H1 (cell line): ENCODE data around the gene DYRK1B. TPM values are rescaled to one million over a fixed set of nuclear protein-coding genes. Genes with fewer than 3 reads are reported as not detected.

Source experiments
- CTCF ChIA-PET: fragments of 300-600 bp; sonication (Branson Sonifier 250); formaldehyde crosslinking; loops from one replicate; lab custom pipeline; 2021; ENCODE audit not compliant: partially characterized antibody; lab: Charles Lee
- POLR2A ChIA-PET: fragments of 300-600 bp; sonication (Branson Sonifier 250); formaldehyde crosslinking; loops from one replicate; lab custom pipeline; 2021; ENCODE audit warnings: inconsistent platforms; ENCODE audit not compliant: partially characterized antibody; lab: Charles Lee
- DNase-seq, 2 experiments: peaks; one replicate each; pipeline versions ENCODE4 v3.0.0 to v3.0.0-alpha.2; 2010 to 2022; ENCODE audit warnings: low spot score in 2 of 2, low read depth in 1 of 2, mixed read lengths in 1 of 2
- FAIRE-seq: peaks from 2 replicates; lab custom pipeline; 2011; peaks lifted over from hg19 to GRCh38; lab: Jason Lieb, UNC
- H2AFZ ChIP-seq: 2 replicates; pipeline ENCODE4 v1.8.1; 2012; ENCODE audit warnings: low read length, inconsistent platforms
- H2AK5ac ChIP-seq: 2 replicates; pipeline ENCODE4 v1.6.1; 2013; ENCODE audit warnings: low read depth, low read length
- H2BK120ac ChIP-seq: replicated peaks from 2 replicates; pipeline ENCODE3; 2013; ENCODE audit warnings: low read depth, low read length, inconsistent platforms
- H2BK12ac ChIP-seq: 2 replicates; pipeline ENCODE4 v1.6.1; 2013; ENCODE audit warnings: low read depth, low read length
- H2BK15ac ChIP-seq: 2 replicates; pipeline ENCODE4 v1.6.1; 2013; ENCODE audit warnings: low read length
- H2BK20ac ChIP-seq: 2 replicates; pipeline ENCODE4 v1.6.1; 2013; ENCODE audit warnings: low read length
- H2BK5ac ChIP-seq: 2 replicates; pipeline ENCODE4 v1.6.1; 2013; ENCODE audit warnings: low read depth, low read length
- H3K14ac ChIP-seq: 2 replicates; pipeline ENCODE4 v1.6.1; 2013; ENCODE audit warnings: inconsistent platforms; ENCODE audit not compliant: insufficient read length
- H3K18ac ChIP-seq: 2 replicates; pipeline ENCODE4 v1.6.1; 2013; ENCODE audit warnings: low read length; ENCODE audit errors: extremely low read depth
- H3K23ac ChIP-seq: 2 replicates; pipeline ENCODE4 v1.6.1; 2013; ENCODE audit warnings: inconsistent platforms; ENCODE audit not compliant: insufficient read length
- H3K23me2 ChIP-seq: 2 replicates; pipeline ENCODE4 v1.6.1; 2013; ENCODE audit warnings: low read depth, low read length
- H3K27ac ChIP-seq: 2 replicates; pipeline ENCODE4 v1.6.1; 2011; ENCODE audit warnings: low read depth, low read length, inconsistent platforms
- H3K27me3 ChIP-seq, 4 experiments: replicated peaks in 1 of 4; 1 replicate in 1 of 4; 2 replicates in 3 of 4; pipeline versions ENCODE4 v1.6.1 to v1.8.1; 2011 to 2013; ENCODE audit warnings: low read length in 3 of 4, mild to moderate bottlenecking in 3 of 4, inconsistent platforms in 2 of 4, mixed read lengths in 2 of 4, moderate library complexity in 1 of 4; ENCODE audit not compliant: control insufficient read depth in 3 of 4, insufficient read depth in 3 of 4; ENCODE audit errors: extremely low read depth in 1 of 4
- H3K36me3 ChIP-seq, 4 experiments: 2 replicates each; pipeline versions ENCODE4 v1.6.1 to v1.8.1; 2011 to 2013; ENCODE audit warnings: mild to moderate bottlenecking in 4 of 4, low read length in 3 of 4, moderate library complexity in 2 of 4, control low read depth in 1 of 4, inconsistent platforms in 1 of 4; ENCODE audit not compliant: insufficient read depth in 4 of 4, control insufficient read depth in 2 of 4
- H3K4ac ChIP-seq: replicated peaks from 2 replicates; pipeline ENCODE3; 2013; ENCODE audit warnings: low read length, low read depth, mixed read lengths, inconsistent platforms; ENCODE audit not compliant: insufficient read length
- H3K4me1 ChIP-seq, 4 experiments: replicated peaks in 1 of 4; 1 replicate in 1 of 4; 2 replicates in 3 of 4; pipeline versions ENCODE4 v1.6.1 to v1.8.1; 2011 to 2013; ENCODE audit warnings: low read length in 3 of 4, inconsistent platforms in 2 of 4, mixed read lengths in 1 of 4; ENCODE audit not compliant: insufficient read depth in 4 of 4, control insufficient read depth in 3 of 4
- H3K4me2 ChIP-seq, 2 experiments: 2 replicates each; pipeline versions ENCODE4 v1.6.1 to v1.8.1; 2011 to 2013; ENCODE audit warnings: low read depth in 2 of 2, low read length in 2 of 2, control low read depth in 1 of 2, inconsistent platforms in 1 of 2, mild to moderate bottlenecking in 1 of 2; ENCODE audit not compliant: insufficient read depth in 1 of 2
- H3K4me3 ChIP-seq, 4 experiments: fragments of 200-600, 300-600 bp in 1 of 4; sonication (generic), shearing (Covaris generic), sonication (Bioruptor Twin) in 1 of 4; 2 replicates each; pipeline versions ENCODE4 v1.5.1 to v1.8.1; 2011 to 2016; ENCODE audit warnings: low read length in 4 of 4, low read depth in 3 of 4, control low read depth in 2 of 4, inconsistent platforms in 2 of 4, mild to moderate bottlenecking in 2 of 4, mixed read lengths in 1 of 4, moderate library complexity in 1 of 4; ENCODE audit not compliant: insufficient read depth in 2 of 4; ENCODE audit errors: extremely low read depth in 1 of 4
- H3K56ac ChIP-seq: replicated peaks from 2 replicates; pipeline ENCODE3; 2013; ENCODE audit warnings: low read depth, mild to moderate bottlenecking, mixed read lengths, low read length, inconsistent platforms; ENCODE audit not compliant: insufficient read length
- H3K79me1 ChIP-seq: 2 replicates; pipeline ENCODE4 v1.6.1; 2013; ENCODE audit warnings: low read depth, low read length, control low read depth
- H3K79me2 ChIP-seq, 2 experiments: 2 replicates each; pipeline versions ENCODE4 v1.6.1 to v1.8.1; 2012 to 2013; ENCODE audit warnings: low read length in 2 of 2, mild to moderate bottlenecking in 2 of 2, inconsistent platforms in 1 of 2; ENCODE audit not compliant: insufficient read depth in 2 of 2, control insufficient read depth in 1 of 2
- H3K9ac ChIP-seq, 4 experiments: replicated peaks in 1 of 4; 1 replicate in 1 of 4; 2 replicates in 3 of 4; pipeline versions ENCODE4 v1.6.1 to v1.8.1; 2011 to 2013; ENCODE audit warnings: low read depth in 3 of 4, low read length in 3 of 4, control low read depth in 2 of 4, mild to moderate bottlenecking in 2 of 4, moderate library complexity in 2 of 4, inconsistent platforms in 1 of 4; ENCODE audit errors: extremely low read depth in 1 of 4
- H3K9me3 ChIP-seq, 2 experiments: 2 replicates each; pipeline versions ENCODE4 v1.6.1 to v1.8.1; 2012 to 2013; ENCODE audit warnings: mild to moderate bottlenecking in 2 of 2, moderate library complexity in 2 of 2, control low read depth in 1 of 2, inconsistent platforms in 1 of 2, low read depth in 1 of 2, low read length in 1 of 2, mixed read lengths in 1 of 2; ENCODE audit not compliant: insufficient read depth in 2 of 2
- H4K20me1 ChIP-seq, 2 experiments: replicated peaks in 1 of 2; 2 replicates each; pipeline versions ENCODE3 to v1.8.1; 2011 to 2013; ENCODE audit warnings: inconsistent platforms in 2 of 2, low read length in 2 of 2, mild to moderate bottlenecking in 1 of 2; ENCODE audit not compliant: insufficient read depth in 2 of 2, control insufficient read depth in 1 of 2
- H4K5ac ChIP-seq: 2 replicates; pipeline ENCODE4 v1.6.1; 2013; ENCODE audit warnings: low read length, low read depth, mixed read lengths, inconsistent platforms; ENCODE audit not compliant: insufficient read length
- H4K8ac ChIP-seq: 2 replicates; pipeline ENCODE4 v1.8.0; 2013; ENCODE audit warnings: mild to moderate bottlenecking, moderate library complexity, low read length, inconsistent platforms; ENCODE audit not compliant: insufficient read depth; ENCODE audit errors: extremely low read depth
- H4K91ac ChIP-seq: replicated peaks from 2 replicates; pipeline ENCODE3; 2013; ENCODE audit warnings: low read length, mixed read lengths, inconsistent platforms; ENCODE audit not compliant: insufficient read length
- CBX8 ChIP-seq: fragments of 300-800, 300-1000 bp; sonication (generic); IDR thresholded peaks from 2 replicates; pipeline ENCODE4 v1.7.1; 2016; ENCODE audit warnings: low read depth, low read length, borderline replicate concordance
- CHD2 ChIP-seq: IDR thresholded peaks from 2 replicates; pipeline ENCODE4 v1.6.1; 2012; ENCODE audit warnings: low read length, improper control_type of control experiment
- EZH2 ChIP-seq: fragments of 200-600 bp; sonication (generic); IDR thresholded peaks from 2 replicates; pipeline ENCODE4 v1.7.1; 2012; ENCODE audit warnings: low read depth, mild to moderate bottlenecking, moderate library complexity, low read length, inconsistent platforms; ENCODE audit not compliant: severe bottlenecking
- FOSL1 ChIP-seq: IDR thresholded peaks from 2 replicates; pipeline ENCODE4 v1.6.1; 2011; ENCODE audit warnings: mild to moderate bottlenecking, low read depth, low read length, moderate library complexity; ENCODE audit not compliant: insufficient read depth
- GABPA ChIP-seq: IDR thresholded peaks from 2 replicates; pipeline ENCODE4 v1.6.1; 2011; ENCODE audit warnings: mild to moderate bottlenecking, low read length, moderate library complexity, borderline replicate concordance; ENCODE audit not compliant: insufficient read depth
- GTF2F1 ChIP-seq: IDR thresholded peaks from 2 replicates; pipeline ENCODE4 v1.6.1; 2012; ENCODE audit warnings: low read depth, low read length, improper control_type of control experiment, borderline replicate concordance
- HDAC2 ChIP-seq, 2 experiments: fragments of 300-600 bp in 1 of 2; sonication (generic) in 1 of 2; IDR thresholded peaks; 2 replicates each; pipeline ENCODE4 v1.6.1; 2011 to 2012; ENCODE audit warnings: low read depth in 2 of 2, low read length in 2 of 2, mild to moderate bottlenecking in 2 of 2, moderate library complexity in 2 of 2, borderline replicate concordance in 1 of 2, inconsistent platforms in 1 of 2
- JUN ChIP-seq: IDR thresholded peaks from 2 replicates; pipeline ENCODE4 v1.6.1; 2011; ENCODE audit warnings: low read depth, mild to moderate bottlenecking, improper control_type of control experiment, low read length
- JUND ChIP-seq: IDR thresholded peaks from 2 replicates; pipeline ENCODE4 v1.6.1; 2011; ENCODE audit warnings: mild to moderate bottlenecking, improper control_type of control experiment, low read length
- PHF8 ChIP-seq: fragments of 200-600 bp; sonication (generic); conservative IDR thresholded peaks from 2 replicates; pipeline ENCODE4 v1.7.1; 2012; ENCODE audit warnings: low read depth, mild to moderate bottlenecking, inconsistent platforms, low read length, moderate library complexity
- POLR2A ChIP-seq, 2 experiments: IDR thresholded peaks; 1 replicate in 1 of 2; 2 replicates in 1 of 2; pipeline ENCODE4 v1.6.1; 2011; ENCODE audit warnings: low read depth in 2 of 2, low read length in 2 of 2, mild to moderate bottlenecking in 2 of 2; ENCODE audit errors: control extremely low read depth in 1 of 2
- RAD21 ChIP-seq, 2 experiments: IDR thresholded peaks in 1 of 2; conservative IDR thresholded peaks in 1 of 2; 2 replicates each; pipeline ENCODE4 v1.6.1; 2011; ENCODE audit warnings: low read depth in 2 of 2, low read length in 2 of 2, improper control_type of control experiment in 1 of 2, inconsistent platforms in 1 of 2, mild to moderate bottlenecking in 1 of 2, moderate library complexity in 1 of 2
- RXRA ChIP-seq: IDR thresholded peaks from 2 replicates; pipeline ENCODE4 v1.6.1; 2011; ENCODE audit warnings: low read depth, mild to moderate bottlenecking, low read length, moderate library complexity; ENCODE audit not compliant: insufficient read depth
- SP1 ChIP-seq: IDR thresholded peaks from 2 replicates; pipeline ENCODE4 v1.6.1; 2011; ENCODE audit warnings: low read depth, low read length
- WGBS, 2 experiments: shearing (Covaris generic) in 1 of 2; methylation state at CpG; one replicate each; pipeline versions ENCODE4 v1.1.6 to v1.1.7; 2013 to 2015; ENCODE audit warnings: low lambda C conversion rate in 2 of 2, mixed read lengths in 2 of 2, inconsistent platforms in 1 of 2, low coverage in 1 of 2, missing lambda C conversion rate in 1 of 2; ENCODE audit not compliant: insufficient replicate concordance in 2 of 2, insufficient coverage in 1 of 2, insufficient read length in 1 of 2; ENCODE audit errors: extremely low coverage in 1 of 2, missing lambda C conversion rate in 1 of 2; 5-methylcytosine and 5-hydroxymethylcytosine counted together
- polyA plus RNA-seq, 7 experiments: library from polyadenylated mRNA; depleted of rRNA in 3 of 7; stranded (reverse) in 5 of 7; unstranded in 2 of 7; fragments of >200 nt in 5 of 7; fragments of 200-250 nt in 2 of 7; gene quantifications; 1 replicate in 5 of 7; 2 replicates in 1 of 7; 4 replicates in 1 of 7; pipeline versions ENCODE4 v1.2.1 to v1.2.3, GENCODE V29; 2011 to 2013; ENCODE audit warnings: missing spikeins in 2 of 7, mixed read lengths in 2 of 7
- total RNA-seq: library from RNA; stranded (reverse); fragmentation: NEBNext Ultra II Directional; extraction: Animal tissue kit (Norgen Biotek cat#: 25700); gene quantifications from 2 replicates; pipeline ENCODE4 v1.2.1, GENCODE V29; 2021

Gene DYRK1B
- total and polyA plus RNA-seq, 2 of the 8 experiments (the other 6 are each of a cell fraction or from before 2014, with no cell fraction given): 6.9 to 14.8 TPM

GRCh38 chr19:39827216-39827615 lies 6.7 kb downstream of the DYRK1B start:
- Histone ChIP-seq H4K5ac (no peak overlapping the region), H4K20me1 (peaks cover 0 to 2% of the 10 kb centered on the region in 2 experiments), H3K9me3 (no peaks in the 10 kb centered on the region), H3K79me1 (peaks cover 4% of the 10 kb centered on the region; the same call in 1 of the 2 replicates), H3K18ac (no peak overlapping the region), H3K23me2 (peaks cover 10% of the 10 kb centered on the region), H3K79me2 (peaks cover 0 to 10% of the 10 kb centered on the region in 2 experiments; a peak in 2 of 4 replicates), H3K23ac (no peak overlapping the region), H3K56ac (no peak overlapping the region), H3K27ac (no peak overlapping the region), H2AFZ (no peak overlapping the region), H2BK15ac (no peak overlapping the region), H2BK120ac (no peak overlapping the region), H3K4me1 (peaks cover under 1 to 8% (median 3%) of the 10 kb centered on the region in 4 experiments; a peak in 5 of 7 replicates), H2BK20ac (no peak overlapping the region), H3K27me3 (no peaks in the 10 kb centered on the region), H4K91ac (no peak overlapping the region), H4K8ac (no peak overlapping the region), H2BK5ac (no peak overlapping the region), H3K4me2 (no peak overlapping the region), H3K36me3 (peaks cover 10 to 33% (median 25%) of the 10 kb centered on the region in 4 experiments; a peak in 7 of 8 replicates), H2AK5ac (no peak overlapping the region), H3K4ac (no peak overlapping the region), H3K14ac (no peak overlapping the region), H2BK12ac (no peak overlapping the region), H3K4me3 (no peak overlapping the region), H3K9ac (no peak overlapping the region)
- ChIA-PET POLR2A (interaction anchor here (3.2 kb wide), 1 partner anchor 16 kb away, joined by 8 read pairs; no protein-coding TSS in a partner anchor), CTCF (interaction anchor here (2.9 to 3.5 kb wide), 2 partner anchors 16 to 34 kb away, joined by 14 to 22 read pairs; no protein-coding TSS in a partner anchor)
- DNase-seq (no peak), FAIRE-seq (no peak)
- WGBS, 2 experiments: 94% methylated on average over 6 of the region's 13 CpGs; no CpG with 5 or more reads in 1 of the 2 experiments
- TF ChIP-seq POLR2A (IDR thresholded peaks at IDR 0.05; ENCODE audit: control extremely low read depth in 1 of 2, low read depth in 2 of 2, low read length in 2 of 2) (no peak), GTF2F1 (no peak), CHD2 (no peak), CBX8 (no peak), HDAC2 (IDR thresholded peaks at IDR 0.05; ENCODE audit: borderline replicate concordance in 1 of 2, low read depth in 2 of 2, low read length in 2 of 2) (no peak), JUND (no peak), RAD21 (IDR thresholded peaks at IDR 0.05 in 1 of 2, conservative IDR thresholded peaks at IDR 0.05 in 1 of 2; ENCODE audit: low read depth in 2 of 2, low read length in 2 of 2) (no peak), JUN (no peak), EZH2 (no peak), FOSL1 (no peak), GABPA (no peak), PHF8 (no peak), RXRA (no peak), SP1 (no peak)
